GM12878 (cell line): ENCODE results near the gene PPP4R1. TPM values are rescaled to one million over a fixed set of nuclear protein-coding genes. Genes with fewer than 3 reads are reported as not detected.

Experiments
- ATAC-seq: fragments of 200-7000 bp; cut with Tn5 transposase; 3 replicates; pipeline ENCODE4 v1.9.1; 2020; ENCODE audit warnings: mild to moderate bottlenecking, moderate library complexity
- BruUV-seq: library from RNA; stranded (reverse); fragments of 400-500 nt; replicated peaks from 2 replicates; lab custom pipeline; 2021; lab: Mats Ljungman, UMichigan
- CTCF ChIA-PET: fragments of 300-600 bp; sonication (Branson Sonifier 250); formaldehyde crosslinking; extraction: SDS; loops from one replicate; lab custom pipeline; 2021; ENCODE audit warnings: inconsistent platforms; lab: Yijun Ruan, JAX
- POLR2A ChIA-PET: fragments of 350-600 bp; formaldehyde crosslinking; extraction: SDS; loops from one replicate; lab custom pipeline; 2021; ENCODE audit warnings: inconsistent platforms; lab: Charles Lee
- RAD21 ChIA-PET: fragments of 300-600 bp; sonication (Branson Sonifier 250); formaldehyde crosslinking; loops from one replicate; lab custom pipeline; 2023; ENCODE audit warnings: antibody characterized with exemption; ENCODE audit not compliant: unreplicated experiment; lab: Charles Lee
- SMC1A ChIA-PET: fragments of 300-600 bp; sonication (Branson Sonifier 250); formaldehyde crosslinking; loops from one replicate; lab custom pipeline; 2023; ENCODE audit not compliant: unreplicated experiment, uncharacterized antibody; lab: Charles Lee
- DNase-seq: peaks from one replicate; pipeline ENCODE4 v3.0.0-alpha.2; 2011; ENCODE audit warnings: low read depth, low spot score
- FAIRE-seq: peaks from 3 replicates; lab custom pipeline; 2011; peaks lifted over from hg19 to GRCh38; lab: Jason Lieb, UNC
- H2AFZ ChIP-seq: 2 replicates; pipeline ENCODE4 v1.6.0; 2011; ENCODE audit warnings: low read depth, low read length, control low read depth; ENCODE audit not compliant: control insufficient read depth
- H3K27ac ChIP-seq: 2 replicates; pipeline ENCODE4 v1.5.1; 2011; ENCODE audit warnings: control low read depth; ENCODE audit not compliant: control insufficient read depth, insufficient read depth
- H3K27me3 ChIP-seq, 2 experiments: replicated peaks in 1 of 2; 2 replicates each; pipeline versions ENCODE4 v1.6.0 to v1.6.1; 2011; ENCODE audit warnings: low read length in 1 of 2; ENCODE audit not compliant: control insufficient read depth in 2 of 2, insufficient read depth in 2 of 2
- H3K36me3 ChIP-seq, 2 experiments: 2 replicates each; pipeline ENCODE4 v1.5.1; 2011; ENCODE audit warnings: low read length in 1 of 2; ENCODE audit not compliant: control insufficient read depth in 2 of 2, insufficient read depth in 2 of 2
- H3K4me1 ChIP-seq: 2 replicates; pipeline ENCODE4 v1.6.1; 2011; ENCODE audit warnings: mild to moderate bottlenecking, low read length, moderate library complexity, mixed read lengths; ENCODE audit not compliant: control insufficient read depth, insufficient read depth
- H3K4me2 ChIP-seq: 2 replicates; pipeline ENCODE4 v1.6.0; 2011; ENCODE audit warnings: control low read depth; ENCODE audit not compliant: control insufficient read depth, insufficient read depth
- H3K4me3 ChIP-seq: fragments of 200-600 bp; sonication (generic); 2 replicates; pipeline ENCODE4 v1.5.1; 2016
- H3K79me2 ChIP-seq: 2 replicates; pipeline ENCODE4 v1.6.0; 2011; ENCODE audit warnings: low read length; ENCODE audit not compliant: control insufficient read depth, insufficient read depth
- H3K9ac ChIP-seq: 2 replicates; pipeline ENCODE4 v1.8.0; 2011; ENCODE audit warnings: low read length, control low read depth, mixed read lengths; ENCODE audit not compliant: control insufficient read depth, insufficient read depth
- H3K9me3 ChIP-seq: replicated peaks from 3 replicates; pipeline ENCODE4 v1.5.1; 2011; ENCODE audit warnings: mild to moderate bottlenecking, low read length; ENCODE audit not compliant: control insufficient read depth, insufficient read depth
- H4K20me1 ChIP-seq: 2 replicates; pipeline ENCODE4 v1.6.0; 2011; ENCODE audit not compliant: control insufficient read depth, insufficient read depth
- DPF2 ChIP-seq: fragments of 450-650 bp; IDR thresholded peaks from 2 replicates; pipeline ENCODE4 v1.6.1; 2017; ENCODE audit warnings: mild to moderate bottlenecking
- IKZF1 ChIP-seq: fragments of 450-650 bp; conservative IDR thresholded peaks from 2 replicates; pipeline ENCODE4 v1.6.1; 2017; ENCODE audit warnings: antibody characterized with exemption, mild to moderate bottlenecking
- KAT2A ChIP-seq: conservative IDR thresholded peaks from 2 replicates; pipeline ENCODE4 v1.6.1; 2011; ENCODE audit warnings: low read depth, low read length; ENCODE audit not compliant: control insufficient read depth
- NR2C1 ChIP-seq: fragments of 450-650 bp; IDR thresholded peaks from 2 replicates; pipeline ENCODE4 v1.6.1; 2017; ENCODE audit warnings: antibody characterized with exemption, mild to moderate bottlenecking, moderate library complexity
- PAX8 ChIP-seq: fragments of 450-650 bp; IDR thresholded peaks from 2 replicates; pipeline ENCODE4 v1.6.1; 2017; ENCODE audit warnings: mild to moderate bottlenecking, moderate library complexity
- RAD21 ChIP-seq: IDR thresholded peaks from 2 replicates; pipeline ENCODE4 v1.6.1; 2011; ENCODE audit warnings: mild to moderate bottlenecking, low read depth, low read length, moderate library complexity; ENCODE audit not compliant: insufficient read depth
- RBBP5 ChIP-seq: fragments of 200-600 bp; sonication (generic); conservative IDR thresholded peaks from 2 replicates; pipeline ENCODE4 v1.6.1; 2016
- STAT1 ChIP-seq: fragments of 450-650 bp; conservative IDR thresholded peaks from 2 replicates; pipeline ENCODE4 v1.6.1; 2014; ENCODE audit warnings: antibody characterized with exemption, mild to moderate bottlenecking
- ZSCAN29 ChIP-seq: fragments of 450-650 bp; IDR thresholded peaks from 2 replicates; pipeline ENCODE4 v1.6.1; 2017; ENCODE audit warnings: mild to moderate bottlenecking, moderate library complexity
- WGBS: methylation state at CpG from one replicate; pipeline ENCODE4 v1.1.6; 2016; ENCODE audit warnings: low lambda C conversion rate; ENCODE audit not compliant: insufficient replicate concordance, insufficient coverage; ENCODE audit errors: missing lambda C conversion rate; 5-methylcytosine and 5-hydroxymethylcytosine counted together
- in situ Hi-C: fragments of 300-500 bp; cut with MboI; formaldehyde crosslinking; loops from 9 replicates; pipeline ENCODE4 v1.14.3; 2018; ENCODE audit warnings: mixed read lengths
- intact Hi-C: fragments of 100-400 bp; cut with micrococcal nuclease; formaldehyde crosslinking; loops from one replicate; pipeline ENCODE4 v1.14.2; 2022; ENCODE audit not compliant: unreplicated experiment
- polyA plus RNA-seq, 11 experiments: library from polyadenylated mRNA; depleted of rRNA in 4 of 11; unstranded in 6 of 11; stranded (reverse) in 5 of 11; fragments of >200 nt; fragmentation: Nextera tagmentation in 4 of 11; fragmentation: Illumina TruSeq in 1 of 11; extraction: Ambion mirVana in 4 of 11; extraction: Trizol in 1 of 11; gene quantifications; 1 replicate in 1 of 11; 2 replicates in 10 of 11; pipeline versions ENCODE4 v1.2.1 to v1.2.3, GENCODE V29; 2011 to 2016; ENCODE audit warnings: inconsistent platforms in 2 of 11, missing spikeins in 2 of 11, low read depth in 1 of 11
- total RNA-seq, 4 experiments: library from RNA; depleted of rRNA in 3 of 4; stranded (reverse); fragments of >200 nt in 3 of 4; fragmentation: Illumina TruSeq in 1 of 4; extraction: Trizol in 1 of 4; gene quantifications; 2 replicates each; pipeline versions ENCODE4 v1.2.1 to v1.2.3, GENCODE V29; 2013 to 2021
- TF ChIP-seq, protein P1 (sequence below): fragments of 150-350 bp; IDR thresholded peaks from 2 replicates; pipeline ENCODE4 v1.6.1; 2016; ENCODE audit warnings: low read depth, low read length
- TF ChIP-seq, protein P2 (sequence below): IDR thresholded peaks from 2 replicates; pipeline ENCODE4 v1.6.1; 2012; ENCODE audit warnings: low read depth, low read length, improper control_type of control experiment
- TF ChIP-seq, protein P3 (sequence below): IDR thresholded peaks from 2 replicates; pipeline ENCODE4 v1.6.1; 2012; ENCODE audit warnings: low read depth, low read length, improper control_type of control experiment
- TF ChIP-seq, protein P4 (sequence below): fragments of 450-650 bp; IDR thresholded peaks from 2 replicates; pipeline ENCODE4 v1.6.1; 2017; ENCODE audit warnings: borderline replicate concordance
- TF ChIP-seq, protein P5 (sequence below): fragments of 450-650 bp; formaldehyde crosslinking; IDR thresholded peaks from 2 replicates; pipeline ENCODE4 v1.4.0; 2022; ENCODE audit warnings: mild to moderate bottlenecking, moderate library complexity

Gene PPP4R1
- total and polyA plus RNA-seq, 10 of the 15 experiments (the other 5 are each of a cell fraction or from before 2014, with no cell fraction given) = 10.9 to 44.4 (median 26.0) TPM

- H2AFZ ChIP-seq = no peak overlapping the region
- H3K27ac ChIP-seq = no peak overlapping the region
- H3K27me3 ChIP-seq = no peaks in the 10 kb centered on the region
- intact Hi-C loops = no loop called here
- ChIA-PET RAD21 (interaction anchor here (1.3 to 1.6 kb wide), 2 partner anchors 14 to 16 kb away, joined by 3 to 4 read pairs; no protein-coding TSS in a partner anchor), CTCF (interaction anchor here (1.1 kb wide), 1 partner anchor 14 kb away, joined by 3 read pairs; no protein-coding TSS in a partner anchor), POLR2A (no interaction called here), SMC1A (interaction anchor here (1.6 kb wide), 1 partner anchor 10 kb away, joined by 3 read pairs; no protein-coding TSS in a partner anchor)
- WGBS = 88% methylated on average over 6 of the region's 6 CpGs
- no peak for FAIRE-seq
- H3K36me3 ChIP-seq = peaks cover 5 to 12% of the 10 kb centered on the region in 2 experiments
- no peak for DNase-seq
- no peak overlapping the region for H3K4me2 ChIP-seq
- ATAC-seq = no peak
- no peaks in the 10 kb centered on the region for H3K4me1 ChIP-seq
- in situ Hi-C loops = no loop called here
- no peak overlapping the region for H3K9ac ChIP-seq
- no peak overlapping the region for H3K4me3 ChIP-seq
- no TSS peak for BruUV-seq
- no peaks in the 10 kb centered on the region; the same call in 2 of the 3 replicates for H3K9me3 ChIP-seq
- TF ChIP-seq NR2C1 (no peak), IKZF1 (no peak), RAD21 (no peak), PAX8 (no peak), DPF2 (no peak), KAT2A (no peak), RBBP5 (no peak), STAT1 (no peak), ZSCAN29 (no peak)
- TF ChIP-seq, protein P1, sequence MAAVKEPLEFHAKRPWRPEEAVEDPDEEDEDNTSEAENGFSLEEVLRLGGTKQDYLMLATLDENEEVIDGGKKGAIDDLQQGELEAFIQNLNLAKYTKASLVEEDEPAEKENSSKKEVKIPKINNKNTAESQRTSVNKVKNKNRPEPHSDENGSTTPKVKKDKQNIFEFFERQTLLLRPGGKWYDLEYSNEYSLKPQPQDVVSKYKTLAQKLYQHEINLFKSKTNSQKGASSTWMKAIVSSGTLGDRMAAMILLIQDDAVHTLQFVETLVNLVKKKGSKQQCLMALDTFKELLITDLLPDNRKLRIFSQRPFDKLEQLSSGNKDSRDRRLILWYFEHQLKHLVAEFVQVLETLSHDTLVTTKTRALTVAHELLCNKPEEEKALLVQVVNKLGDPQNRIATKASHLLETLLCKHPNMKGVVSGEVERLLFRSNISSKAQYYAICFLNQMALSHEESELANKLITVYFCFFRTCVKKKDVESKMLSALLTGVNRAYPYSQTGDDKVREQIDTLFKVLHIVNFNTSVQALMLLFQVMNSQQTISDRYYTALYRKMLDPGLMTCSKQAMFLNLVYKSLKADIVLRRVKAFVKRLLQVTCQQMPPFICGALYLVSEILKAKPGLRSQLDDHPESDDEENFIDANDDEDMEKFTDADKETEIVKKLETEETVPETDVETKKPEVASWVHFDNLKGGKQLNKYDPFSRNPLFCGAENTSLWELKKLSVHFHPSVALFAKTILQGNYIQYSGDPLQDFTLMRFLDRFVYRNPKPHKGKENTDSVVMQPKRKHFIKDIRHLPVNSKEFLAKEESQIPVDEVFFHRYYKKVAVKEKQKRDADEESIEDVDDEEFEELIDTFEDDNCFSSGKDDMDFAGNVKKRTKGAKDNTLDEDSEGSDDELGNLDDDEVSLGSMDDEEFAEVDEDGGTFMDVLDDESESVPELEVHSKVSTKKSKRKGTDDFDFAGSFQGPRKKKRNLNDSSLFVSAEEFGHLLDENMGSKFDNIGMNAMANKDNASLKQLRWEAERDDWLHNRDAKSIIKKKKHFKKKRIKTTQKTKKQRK = no peak
- TF ChIP-seq, protein P2, sequence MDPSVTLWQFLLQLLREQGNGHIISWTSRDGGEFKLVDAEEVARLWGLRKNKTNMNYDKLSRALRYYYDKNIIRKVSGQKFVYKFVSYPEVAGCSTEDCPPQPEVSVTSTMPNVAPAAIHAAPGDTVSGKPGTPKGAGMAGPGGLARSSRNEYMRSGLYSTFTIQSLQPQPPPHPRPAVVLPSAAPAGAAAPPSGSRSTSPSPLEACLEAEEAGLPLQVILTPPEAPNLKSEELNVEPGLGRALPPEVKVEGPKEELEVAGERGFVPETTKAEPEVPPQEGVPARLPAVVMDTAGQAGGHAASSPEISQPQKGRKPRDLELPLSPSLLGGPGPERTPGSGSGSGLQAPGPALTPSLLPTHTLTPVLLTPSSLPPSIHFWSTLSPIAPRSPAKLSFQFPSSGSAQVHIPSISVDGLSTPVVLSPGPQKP = no peak
- TF ChIP-seq, protein P3, sequence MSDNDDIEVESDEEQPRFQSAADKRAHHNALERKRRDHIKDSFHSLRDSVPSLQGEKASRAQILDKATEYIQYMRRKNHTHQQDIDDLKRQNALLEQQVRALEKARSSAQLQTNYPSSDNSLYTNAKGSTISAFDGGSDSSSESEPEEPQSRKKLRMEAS = no peak
- TF ChIP-seq, protein P4, sequence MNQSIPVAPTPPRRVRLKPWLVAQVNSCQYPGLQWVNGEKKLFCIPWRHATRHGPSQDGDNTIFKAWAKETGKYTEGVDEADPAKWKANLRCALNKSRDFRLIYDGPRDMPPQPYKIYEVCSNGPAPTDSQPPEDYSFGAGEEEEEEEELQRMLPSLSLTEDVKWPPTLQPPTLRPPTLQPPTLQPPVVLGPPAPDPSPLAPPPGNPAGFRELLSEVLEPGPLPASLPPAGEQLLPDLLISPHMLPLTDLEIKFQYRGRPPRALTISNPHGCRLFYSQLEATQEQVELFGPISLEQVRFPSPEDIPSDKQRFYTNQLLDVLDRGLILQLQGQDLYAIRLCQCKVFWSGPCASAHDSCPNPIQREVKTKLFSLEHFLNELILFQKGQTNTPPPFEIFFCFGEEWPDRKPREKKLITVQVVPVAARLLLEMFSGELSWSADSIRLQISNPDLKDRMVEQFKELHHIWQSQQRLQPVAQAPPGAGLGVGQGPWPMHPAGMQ = no peak
- TF ChIP-seq, protein P5, sequence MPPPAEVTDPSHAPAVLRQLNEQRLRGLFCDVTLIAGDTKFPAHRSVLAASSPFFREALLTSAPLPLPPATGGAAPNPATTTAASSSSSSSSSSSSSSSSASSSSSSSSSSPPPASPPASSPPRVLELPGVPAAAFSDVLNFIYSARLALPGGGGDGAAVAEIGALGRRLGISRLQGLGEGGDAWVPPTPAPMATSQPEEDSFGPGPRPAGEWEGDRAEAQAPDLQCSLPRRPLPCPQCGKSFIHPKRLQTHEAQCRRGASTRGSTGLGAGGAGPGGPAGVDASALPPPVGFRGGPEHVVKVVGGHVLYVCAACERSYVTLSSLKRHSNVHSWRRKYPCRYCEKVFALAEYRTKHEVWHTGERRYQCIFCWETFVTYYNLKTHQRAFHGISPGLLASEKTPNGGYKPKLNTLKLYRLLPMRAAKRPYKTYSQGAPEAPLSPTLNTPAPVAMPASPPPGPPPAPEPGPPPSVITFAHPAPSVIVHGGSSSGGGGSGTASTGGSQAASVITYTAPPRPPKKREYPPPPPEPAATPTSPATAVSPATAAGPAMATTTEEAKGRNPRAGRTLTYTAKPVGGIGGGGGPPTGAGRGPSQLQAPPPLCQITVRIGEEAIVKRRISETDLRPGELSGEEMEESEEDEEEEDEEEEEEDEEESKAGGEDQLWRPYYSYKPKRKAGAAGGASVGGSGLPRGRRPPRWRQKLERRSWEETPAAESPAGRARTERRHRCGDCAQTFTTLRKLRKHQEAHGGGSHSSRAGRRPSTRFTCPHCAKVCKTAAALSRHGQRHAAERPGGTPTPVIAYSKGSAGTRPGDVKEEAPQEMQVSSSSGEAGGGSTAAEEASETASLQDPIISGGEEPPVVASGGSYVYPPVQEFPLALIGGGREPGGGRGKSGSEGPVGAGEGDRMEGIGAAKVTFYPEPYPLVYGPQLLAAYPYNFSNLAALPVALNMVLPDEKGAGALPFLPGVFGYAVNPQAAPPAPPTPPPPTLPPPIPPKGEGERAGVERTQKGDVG = no peak
- H4K20me1 ChIP-seq = no peaks in the 10 kb centered on the region
- no peaks in the 10 kb centered on the region for H3K79me2 ChIP-seq
Measured at GRCh38 chr18:9530226-9531009, 83.9 kb downstream of the PPP4R1 start.
